Forelimb muscle (tissue), 1 donor: Measurements from ENCODE around the gene MBTPS2. TPM values are rescaled to one million over a fixed set of nuclear protein-coding genes. Genes with fewer than 3 reads are reported as not detected.

Experiments used
- DNase-seq: peaks from one replicate; pipeline ENCODE4 v3.0.0-alpha.2; 2013; ENCODE audit warnings: low read depth
- polyA plus RNA-seq: library from polyadenylated mRNA; unstranded; fragments of 120-200 nt; gene quantifications from one replicate; pipeline ENCODE4 v1.2.1, GENCODE V29; 2013; ENCODE audit not compliant: insufficient read length

The MBTPS2 gene
- polyA plus RNA-seq, 1 donor = 21.3 TPM

- DNase-seq = no peak
These were observed 95.0 kb downstream of the MBTPS2 start for GRCh38 chrX:21934414-21934813.

Other genes starting within 250 kb of the MBTPS2 start
- 0.46 TPM for gene KLHL34, start 181.3 kb upstream of the MBTPS2 start, polyA plus RNA-seq
- gene SMPX, start 81.5 kb upstream of the MBTPS2 start, polyA plus RNA-seq = 291 TPM
- gene YY2, start 16.4 kb downstream of the MBTPS2 start, polyA plus RNA-seq = 1.2 TPM
- 76.7 TPM for gene SMS, start 101.1 kb downstream of the MBTPS2 start, polyA plus RNA-seq
- gene PHEX, start 192.7 kb downstream of the MBTPS2 start, polyA plus RNA-seq = 3.4 TPM